T-helper 2 cell treated with Interferon-gamma antibody and Interleukin-4, amounts not matched to agents 5 μg/mL and 100 μg/mL, for 36 hours (primary cell): ENCODE measurements around the gene CASZ1.

Experiments
- DNase-seq: peaks from one replicate; pipeline ENCODE4 v3.0.0; 2021; ENCODE audit warnings: low spot score
- H3K27ac Mint-ChIP-seq: one replicate; pipeline ENCODE4 v1.8.0; 2021; ENCODE audit warnings: mild to moderate bottlenecking, mixed read lengths
- H3K27me3 Mint-ChIP-seq: one replicate; pipeline ENCODE4 v1.8.0; 2021; ENCODE audit warnings: low read depth, mixed read lengths
- H3K36me3 Mint-ChIP-seq: one replicate; pipeline ENCODE4 v1.8.0; 2021; ENCODE audit warnings: low read depth, mixed read lengths
- H3K4me1 Mint-ChIP-seq: one replicate; pipeline ENCODE4 v1.8.0; 2021; ENCODE audit warnings: low read depth, mixed read lengths
- H3K4me3 Mint-ChIP-seq: one replicate; pipeline ENCODE4 v1.8.0; 2022; ENCODE audit warnings: mild to moderate bottlenecking, moderate library complexity, mixed read lengths
- H3K9me3 Mint-ChIP-seq: one replicate; pipeline ENCODE4 v1.8.0; 2021; ENCODE audit warnings: mixed read lengths

CASZ1 gene

DNA sequence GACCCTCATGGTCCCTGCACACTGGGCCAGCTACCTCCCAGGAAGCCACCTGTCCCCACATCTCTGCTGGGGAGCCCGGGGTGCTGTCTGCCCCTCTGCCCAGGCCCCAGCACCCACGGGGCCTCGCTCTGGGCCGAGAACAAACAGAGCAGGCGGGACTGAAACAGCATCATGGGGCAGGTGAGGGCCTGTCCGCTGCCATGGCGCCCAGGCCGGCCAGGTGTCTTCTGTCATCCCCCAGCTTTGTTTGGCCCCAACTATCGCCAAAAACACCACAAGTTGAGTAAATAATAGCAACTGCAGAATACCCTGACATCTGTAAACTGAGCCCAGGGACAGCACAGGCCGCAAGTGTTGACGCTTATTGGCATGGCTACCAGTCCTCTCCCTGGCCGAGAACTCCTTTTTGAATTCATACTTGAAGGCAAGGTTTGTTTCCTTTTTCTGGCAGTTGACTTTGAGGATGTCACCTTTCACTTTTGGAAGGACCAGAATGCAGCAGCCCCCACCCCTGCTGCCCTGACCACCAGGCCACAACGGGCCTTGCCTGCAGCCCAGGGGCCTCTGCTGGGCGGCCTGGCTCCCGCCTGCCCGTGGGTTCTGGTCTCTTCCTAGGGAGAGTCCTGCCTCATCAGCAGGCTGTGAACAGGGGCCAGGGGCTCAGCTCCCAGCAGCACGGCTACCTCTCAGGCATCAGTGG, 152.7 kb downstream of the CASZ1 start:
- Mint-ChIP-seq H3K4me1 (no peaks in the 10 kb centered on the region), H3K36me3 (no peaks in the 10 kb centered on the region)

DNA sequence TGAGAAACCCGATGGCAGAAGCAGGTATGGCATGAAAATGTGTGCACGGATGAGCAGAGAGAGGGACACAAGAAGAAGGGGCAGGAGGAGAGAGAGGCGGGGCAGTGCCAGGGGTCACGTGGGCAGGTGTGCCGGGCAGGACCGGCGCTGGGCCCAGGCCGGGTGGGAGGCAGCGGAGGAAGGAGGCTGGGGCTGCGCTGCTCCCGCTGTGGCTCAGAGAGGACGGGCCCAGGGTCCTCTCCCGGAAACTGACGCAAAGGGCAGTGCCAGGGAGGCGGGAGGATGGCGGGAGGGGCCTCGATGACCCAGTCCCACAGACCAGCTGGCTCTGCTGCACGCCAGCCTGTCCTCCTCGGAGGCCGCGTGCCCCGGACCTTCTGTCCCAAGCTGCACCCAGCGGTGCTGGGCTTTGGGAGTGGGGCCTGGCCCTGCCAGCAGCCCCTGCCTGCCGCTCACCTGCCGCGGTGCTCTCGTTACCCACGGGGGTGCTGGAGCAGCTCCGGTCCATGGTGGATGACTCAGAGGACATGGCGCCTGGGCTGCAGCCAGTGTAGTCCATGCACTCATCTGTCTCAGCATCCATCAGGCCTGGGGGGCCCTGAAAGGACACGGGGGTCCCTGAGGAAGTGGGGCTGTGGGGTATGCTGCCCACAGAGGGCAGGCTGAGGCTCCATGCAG, 153.9 kb downstream of the CASZ1 start:
- Mint-ChIP-seq H3K4me3 (no peak overlapping the region), H3K27ac (no peak overlapping the region), H3K4me1 (no peaks in the 10 kb centered on the region), H3K27me3 (peaks cover 3% of the 10 kb centered on the region), H3K9me3 (no peaks in the 10 kb centered on the region), H3K36me3 (no peaks in the 10 kb centered on the region)
- DNase-seq, result no peak

More for the DNA sequence above, 152.7 kb downstream of the CASZ1 start:
- Mint-ChIP-seq H3K27ac (no peak overlapping the region), H3K4me3 (no peak overlapping the region), H3K27me3 (no peaks in the 10 kb centered on the region), H3K9me3 (no peaks in the 10 kb centered on the region)
- no peak for DNase-seq

DNA sequence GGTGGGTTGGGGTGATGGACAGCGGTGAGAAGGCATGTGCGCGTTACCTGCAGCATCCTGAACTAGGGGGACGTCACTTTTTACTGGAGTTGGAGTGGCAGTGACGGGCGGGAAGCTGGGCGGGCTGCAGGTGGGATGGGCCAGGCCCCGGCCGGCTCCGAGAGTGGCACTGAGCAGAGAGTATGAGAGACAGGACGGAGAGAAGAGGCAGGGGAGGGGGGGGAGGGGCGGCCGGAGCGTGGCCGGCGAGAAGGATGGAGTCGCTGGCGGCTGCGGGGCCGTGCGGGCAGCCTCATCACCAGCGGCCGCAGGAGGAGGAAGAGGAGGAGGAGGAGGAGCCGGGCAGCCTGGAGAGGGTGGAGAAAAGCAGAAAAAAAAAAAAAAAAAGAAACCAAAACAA, 154.5 kb downstream of the CASZ1 start:
- no peak for DNase-seq
- Mint-ChIP-seq H3K27me3 (peaks cover 6% of the 10 kb centered on the region), H3K4me3 (no peak overlapping the region), H3K36me3 (peaks cover 3% of the 10 kb centered on the region), H3K27ac (no peak overlapping the region), H3K4me1 (no peaks in the 10 kb centered on the region), H3K9me3 (no peaks in the 10 kb centered on the region)

DNA sequence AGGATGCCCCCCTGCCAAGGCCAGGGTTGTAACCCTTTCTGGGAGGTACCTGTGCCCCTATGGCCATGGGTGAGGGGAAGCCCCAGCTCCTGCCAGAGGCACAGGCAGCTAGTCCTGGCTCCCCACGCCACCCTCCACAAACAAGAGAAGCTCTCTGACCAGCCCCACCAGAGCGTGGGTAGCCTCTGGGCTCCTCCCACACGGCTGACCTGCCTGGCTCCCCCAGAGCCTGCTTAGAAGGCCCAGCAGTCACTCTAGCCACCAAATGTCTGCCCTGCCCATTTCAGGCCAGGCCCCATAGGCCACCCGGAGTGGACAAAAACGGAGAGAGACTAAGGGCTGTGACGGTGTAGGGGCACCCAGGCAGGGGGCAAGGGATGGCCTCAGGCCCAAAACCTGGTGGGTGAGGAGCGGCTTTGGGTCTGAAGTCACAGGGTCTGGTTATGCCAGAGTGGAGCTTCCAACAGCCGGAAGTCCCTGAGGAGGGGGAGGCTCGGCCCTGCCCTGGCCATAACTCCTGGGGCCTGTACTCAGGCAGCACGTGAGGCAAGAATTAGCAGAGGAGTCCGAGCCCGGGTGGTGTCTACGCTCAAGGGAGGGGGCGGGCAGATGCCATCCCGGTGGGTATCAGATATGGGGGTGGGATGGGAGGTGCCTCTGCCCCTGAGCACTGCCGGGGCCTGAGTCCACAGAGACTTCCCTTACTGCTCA, 155.4 kb downstream of the CASZ1 start:
- Mint-ChIP-seq H3K36me3 (peaks cover 3% of the 10 kb centered on the region), H3K27ac (no peak overlapping the region), H3K27me3 (peaks cover 6% of the 10 kb centered on the region), H3K9me3 (no peaks in the 10 kb centered on the region), H3K4me1 (no peaks in the 10 kb centered on the region), H3K4me3 (no peak overlapping the region)
- DNase-seq, result no peak

DNA sequence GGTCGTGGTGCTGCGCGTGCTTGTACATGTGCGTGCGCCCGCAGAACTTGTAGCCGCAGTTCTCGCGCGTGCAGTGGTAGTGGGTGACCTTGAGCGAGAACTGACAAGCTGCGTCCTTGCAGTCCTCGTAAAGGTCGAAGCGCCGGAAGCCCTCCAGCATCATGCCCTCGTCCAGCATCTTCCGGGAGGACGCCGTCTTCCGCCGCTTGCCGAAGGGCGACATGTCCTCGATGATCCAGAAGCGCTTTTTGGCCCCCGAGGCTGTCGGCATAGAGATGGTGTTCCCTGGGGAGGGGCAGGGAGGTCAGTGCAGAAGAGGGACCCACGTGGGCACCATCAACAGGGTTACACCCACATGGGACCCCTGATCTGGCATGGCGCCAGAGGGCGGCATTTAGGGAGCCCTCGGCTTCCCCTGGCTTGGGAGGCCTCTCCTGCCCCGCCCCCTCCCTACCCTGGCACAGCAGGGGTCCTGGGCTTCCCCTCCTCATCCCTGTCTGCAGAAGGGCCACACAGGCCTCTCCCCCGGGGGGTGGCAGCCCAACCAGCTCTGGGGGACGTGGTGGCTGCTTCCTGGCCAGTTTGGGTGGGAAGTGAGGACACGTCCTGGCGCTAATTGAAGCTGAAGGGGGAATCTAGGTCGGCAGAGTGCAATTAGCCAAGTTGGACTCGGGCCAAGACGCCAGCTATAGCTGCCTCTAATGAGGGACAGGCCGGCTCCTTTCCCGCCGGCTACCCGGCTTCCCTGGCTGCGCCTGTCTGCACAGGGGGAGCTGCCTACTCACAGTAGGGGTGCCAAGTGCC, 156.5 kb downstream of the CASZ1 start:
- no peaks in the 10 kb centered on the region for H3K4me1 Mint-ChIP-seq
- H3K9me3 Mint-ChIP-seq, result no peaks in the 10 kb centered on the region
- H3K4me3 Mint-ChIP-seq, result no peak overlapping the region
- peaks cover 3% of the 10 kb centered on the region for H3K36me3 Mint-ChIP-seq
- H3K27me3 Mint-ChIP-seq, result peaks cover 6% of the 10 kb centered on the region
- H3K27ac Mint-ChIP-seq, result no peak overlapping the region
- DNase-seq, result no peak

DNA sequence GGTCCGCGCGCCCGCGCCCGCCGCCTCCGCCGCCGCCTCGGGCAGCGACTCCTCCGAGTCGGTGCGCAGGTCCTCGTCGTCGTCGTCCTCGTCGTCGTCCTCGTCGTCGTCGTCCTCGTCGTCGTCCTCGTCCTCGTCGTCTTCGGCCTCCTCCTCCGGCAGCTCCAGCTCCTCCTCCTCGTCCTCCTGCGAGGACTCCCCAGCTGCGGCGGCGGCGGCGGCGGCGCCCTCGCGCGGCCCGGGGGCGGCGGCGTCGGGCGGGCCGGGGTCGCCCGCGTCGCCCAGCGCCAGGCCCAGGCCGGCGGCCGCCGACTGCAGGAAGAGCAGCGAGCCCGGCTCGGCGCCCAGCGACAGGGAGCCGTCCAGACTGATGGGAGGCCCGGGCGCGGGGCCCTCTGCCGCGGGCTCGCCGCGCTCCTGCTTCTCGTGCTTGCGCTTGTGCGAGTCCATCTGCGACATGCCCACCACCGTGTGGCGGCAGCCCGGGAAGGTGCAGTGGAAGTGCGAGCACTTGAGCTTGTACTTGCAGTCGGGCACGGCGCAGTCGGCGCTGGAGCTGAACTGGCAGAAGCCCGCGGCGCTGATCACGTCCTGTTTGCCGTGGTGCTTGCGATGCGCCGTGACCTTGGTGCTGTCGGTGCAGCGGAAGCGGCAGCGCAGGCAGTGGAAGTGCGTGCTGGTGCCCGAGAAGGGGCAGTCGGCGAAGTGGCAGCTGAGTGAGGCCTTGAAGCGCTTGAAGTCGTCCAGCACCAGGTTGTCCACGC, 157.3 kb downstream of the CASZ1 start:
- DNase-seq, result no peak

DNA sequence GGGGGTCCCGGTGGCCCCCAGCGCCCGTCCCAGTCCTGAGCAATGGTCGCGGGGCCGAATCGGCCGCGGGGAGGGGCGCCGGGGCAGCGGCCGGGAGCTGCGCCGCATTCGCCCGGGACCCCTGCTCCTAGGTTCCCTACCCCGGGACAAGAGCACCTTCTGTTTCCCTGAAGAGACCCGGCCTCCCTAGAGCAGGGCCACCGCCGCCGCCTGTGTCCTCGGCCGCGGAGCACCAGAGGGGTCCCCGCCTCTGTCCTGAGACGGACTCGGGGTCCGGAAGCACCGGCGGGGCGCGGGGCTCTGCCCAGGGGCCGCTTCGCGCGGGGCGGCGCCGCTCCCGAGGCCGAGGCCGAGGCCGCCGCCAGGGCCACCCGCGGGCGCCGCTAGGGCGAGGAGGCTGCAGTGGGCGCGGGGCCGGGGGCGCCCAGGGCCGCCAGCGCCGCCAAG, 157.9 kb downstream of the CASZ1 start:
- Mint-ChIP-seq H3K36me3 (peaks cover 3% of the 10 kb centered on the region), H3K27me3 (peaks cover 6% of the 10 kb centered on the region), H3K4me1 (no peaks in the 10 kb centered on the region), H3K9me3 (no peaks in the 10 kb centered on the region), H3K4me3 (no peak overlapping the region), H3K27ac (no peak overlapping the region)
- DNase-seq, result no peak

More for the DNA sequence above, 157.3 kb downstream of the CASZ1 start:
- Mint-ChIP-seq H3K27ac (no peak overlapping the region), H3K4me1 (no peaks in the 10 kb centered on the region), H3K36me3 (peaks cover 3% of the 10 kb centered on the region), H3K4me3 (no peak overlapping the region), H3K9me3 (no peaks in the 10 kb centered on the region), H3K27me3 (peaks cover 6% of the 10 kb centered on the region)

DNA sequence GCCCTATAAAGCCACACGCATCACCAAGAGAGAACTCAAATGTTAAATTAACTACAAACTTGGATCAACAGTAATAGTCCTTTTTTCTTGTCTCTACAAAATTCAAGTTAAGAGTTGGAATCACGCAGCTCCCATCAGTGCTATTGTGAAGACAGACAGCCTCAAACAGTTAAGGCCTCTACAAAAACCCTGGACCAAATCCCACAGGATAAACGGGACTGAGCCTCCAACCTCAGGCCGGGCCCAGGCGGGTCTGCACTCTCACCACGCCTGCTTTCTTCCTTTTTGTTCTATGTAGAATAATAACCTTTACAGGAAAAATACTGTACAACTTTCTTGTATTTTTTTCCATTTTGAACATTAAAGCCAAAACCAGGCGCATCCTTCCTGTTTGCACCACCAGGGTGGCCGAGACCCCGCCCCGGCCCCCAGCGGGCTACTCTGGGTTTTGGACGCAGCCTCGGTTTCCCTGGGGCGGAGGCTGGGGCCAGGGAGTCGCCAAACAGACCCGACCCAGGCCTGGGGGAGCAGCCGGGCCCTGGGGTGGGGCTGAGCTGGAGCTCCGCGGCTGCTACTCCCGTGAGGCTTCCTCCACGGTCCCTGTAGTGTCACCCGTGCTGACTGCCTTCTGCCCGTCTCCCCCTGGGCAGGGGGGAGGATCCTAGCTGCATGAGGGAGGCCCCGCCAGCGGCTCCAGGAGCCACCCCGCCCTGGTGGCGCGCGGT, 158.4 kb downstream of the CASZ1 start:
- DNase-seq, result no peak
- Mint-ChIP-seq H3K4me1 (no peaks in the 10 kb centered on the region), H3K27ac (no peak overlapping the region), H3K4me3 (no peak overlapping the region), H3K36me3 (peaks cover 3% of the 10 kb centered on the region), H3K9me3 (no peaks in the 10 kb centered on the region), H3K27me3 (peaks cover 6% of the 10 kb centered on the region)

DNA sequence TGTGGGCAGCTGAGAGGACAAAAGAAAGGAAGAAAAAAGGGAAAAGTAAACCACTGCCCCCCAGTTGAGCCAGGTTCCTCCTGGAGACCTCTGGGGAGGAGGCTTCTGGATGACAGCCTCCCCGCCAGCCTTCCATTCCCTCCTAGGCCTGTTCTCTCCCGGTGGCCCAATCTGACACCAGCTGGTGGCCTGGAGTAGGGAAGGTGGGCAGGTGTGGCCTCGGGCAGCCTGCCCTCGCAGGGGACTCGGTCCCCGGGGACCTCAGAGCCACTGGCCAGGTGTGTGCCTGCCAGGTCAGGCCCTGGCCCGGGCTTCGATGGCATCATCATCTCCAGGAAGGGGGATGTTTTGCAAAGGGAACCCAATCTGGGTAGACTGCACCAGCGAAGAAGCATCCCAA, 159.0 kb downstream of the CASZ1 start:
- no peak overlapping the region for H3K4me3 Mint-ChIP-seq
- peaks cover 3% of the 10 kb centered on the region for H3K36me3 Mint-ChIP-seq
- no peaks in the 10 kb centered on the region for H3K9me3 Mint-ChIP-seq
- no peak for DNase-seq
- H3K27ac Mint-ChIP-seq, result no peak overlapping the region
- peaks cover 6% of the 10 kb centered on the region for H3K27me3 Mint-ChIP-seq
- no peaks in the 10 kb centered on the region for H3K4me1 Mint-ChIP-seq

DNA sequence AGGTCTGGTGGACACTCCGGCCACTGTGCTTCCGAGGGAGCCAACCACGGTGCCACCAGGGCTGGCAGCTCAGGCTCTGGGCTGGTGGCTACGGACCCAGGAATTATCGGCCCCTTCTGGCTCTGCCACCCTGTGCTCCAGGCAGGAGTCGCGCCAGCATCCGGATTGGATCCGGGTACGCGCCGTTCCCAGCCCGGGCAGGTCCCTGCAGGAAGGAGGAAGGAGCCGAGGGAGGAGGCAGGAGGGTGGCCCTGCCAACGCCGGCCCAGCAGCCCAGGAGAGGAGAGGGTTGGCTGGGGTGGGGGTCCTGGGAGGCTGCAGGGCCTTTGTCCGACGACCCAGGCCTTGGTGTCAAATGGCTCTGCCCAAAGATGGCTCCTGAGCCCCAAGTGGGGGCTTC, 160.5 kb downstream of the CASZ1 start:
- H3K36me3 Mint-ChIP-seq, result peaks cover 3% of the 10 kb centered on the region
- H3K9me3 Mint-ChIP-seq, result no peaks in the 10 kb centered on the region
- no peak for DNase-seq
- no peaks in the 10 kb centered on the region for H3K4me1 Mint-ChIP-seq
- H3K4me3 Mint-ChIP-seq, result no peak overlapping the region
- peaks cover 6% of the 10 kb centered on the region for H3K27me3 Mint-ChIP-seq
- no peak overlapping the region for H3K27ac Mint-ChIP-seq

DNA sequence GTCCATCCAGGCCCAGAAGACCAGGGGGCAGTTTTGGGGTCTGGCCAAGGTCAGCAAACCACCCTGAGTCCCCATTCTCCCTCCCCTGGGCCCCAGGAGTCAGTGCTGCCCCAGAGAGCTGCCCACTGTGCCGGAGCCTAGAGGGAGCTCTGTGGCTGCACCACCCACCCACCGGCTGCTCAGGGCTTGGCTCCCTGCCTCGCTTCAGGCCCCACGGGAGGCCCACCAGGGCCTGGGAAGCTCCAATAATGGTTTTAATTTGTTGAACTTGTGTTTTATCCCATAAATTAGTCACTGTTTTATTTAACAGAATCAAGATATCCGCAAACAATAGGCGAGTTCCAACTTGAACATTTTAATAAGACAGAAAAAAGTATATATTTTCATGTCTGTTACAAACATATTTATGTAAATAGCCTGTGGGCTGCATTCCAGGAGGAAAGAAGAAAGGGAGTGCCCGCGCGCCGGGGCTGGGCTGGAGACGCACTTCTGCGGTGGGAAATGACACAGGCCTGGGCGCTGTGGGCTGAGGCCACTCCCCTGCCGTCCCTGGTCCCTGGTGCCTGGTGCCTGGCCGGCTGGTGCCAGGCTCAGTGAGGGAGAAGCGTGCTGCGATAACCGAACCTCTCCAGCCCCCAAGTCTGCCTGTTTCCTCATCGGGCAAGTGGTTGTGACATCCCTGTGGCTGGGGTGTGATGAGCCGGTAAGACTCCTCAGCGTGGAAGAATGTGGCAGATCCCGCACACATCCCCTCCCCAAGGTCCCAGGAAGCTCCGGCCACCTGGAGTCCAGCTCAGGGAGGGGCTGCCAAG, 161.2 kb downstream of the CASZ1 start:
- Mint-ChIP-seq H3K9me3 (no peaks in the 10 kb centered on the region), H3K36me3 (peaks cover 3% of the 10 kb centered on the region), H3K27ac (no peak overlapping the region), H3K4me3 (no peak overlapping the region), H3K27me3 (peaks cover 6% of the 10 kb centered on the region), H3K4me1 (no peaks in the 10 kb centered on the region)
- no peak for DNase-seq

DNA sequence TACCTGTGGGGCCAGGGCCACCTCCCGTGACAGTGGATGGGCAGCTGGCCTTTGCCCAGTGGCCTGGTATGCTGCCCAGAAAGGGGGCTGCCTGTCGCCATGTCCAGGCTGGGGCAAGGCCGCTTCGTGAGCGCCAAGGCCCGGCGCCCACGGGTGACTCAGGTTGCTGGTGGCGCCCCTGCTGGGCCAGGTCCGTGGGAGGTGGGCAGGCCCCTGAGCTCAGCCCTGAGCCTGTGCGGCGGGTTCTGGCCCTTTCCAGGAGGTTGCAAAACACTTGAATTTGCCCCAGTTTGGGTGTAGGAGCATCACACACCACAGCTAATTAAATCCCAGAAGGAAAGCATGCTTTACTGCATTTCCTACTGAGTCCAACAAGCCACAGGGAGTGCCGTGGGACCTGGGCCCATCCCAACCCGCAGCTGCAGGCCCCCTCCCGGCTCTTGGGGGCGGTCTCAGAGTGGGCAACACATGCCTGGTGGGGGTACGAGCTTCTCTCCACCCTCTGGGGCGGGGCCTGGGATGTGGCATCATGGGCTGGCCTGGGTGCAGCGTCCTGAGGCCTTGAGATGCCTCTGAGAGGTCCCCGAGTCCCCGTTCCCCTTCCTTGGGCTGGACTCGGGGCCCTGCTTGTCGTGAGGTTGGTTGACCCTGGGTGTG, 161.9 kb downstream of the CASZ1 start:
- DNase-seq, result no peak
- no peak overlapping the region for H3K27ac Mint-ChIP-seq
- H3K4me3 Mint-ChIP-seq, result no peak overlapping the region
- H3K36me3 Mint-ChIP-seq, result peaks cover 3% of the 10 kb centered on the region
- H3K9me3 Mint-ChIP-seq, result no peaks in the 10 kb centered on the region
- no peaks in the 10 kb centered on the region for H3K4me1 Mint-ChIP-seq
- H3K27me3 Mint-ChIP-seq, result peaks cover 6% of the 10 kb centered on the region
